Activated naive CD4-positive, alpha-beta T cell treated with anti-CD3 and anti-CD28 coated beads, Interleukin-2, amount 50 U/mL, for 24 hours (primary cell): Measurements from ENCODE around the gene CACNB4.
"Not testable (repeated sequence)": the region's sequence is repeated elsewhere in the genome, so short reads cannot be mapped to it uniquely, and the experiment has no call there.

Experiments used
- H3K27ac Mint-ChIP-seq: one replicate; pipeline ENCODE4 v1.8.0; 2021; ENCODE audit warnings: mild to moderate bottlenecking, mixed read lengths
- H3K27me3 Mint-ChIP-seq: one replicate; pipeline ENCODE4 v1.8.0; 2021; ENCODE audit warnings: mixed read lengths
- H3K36me3 Mint-ChIP-seq: one replicate; pipeline ENCODE4 v1.8.0; 2021; ENCODE audit warnings: mixed read lengths
- H3K4me1 Mint-ChIP-seq: one replicate; pipeline ENCODE4 v1.8.0; 2021; ENCODE audit warnings: mixed read lengths
- H3K4me3 Mint-ChIP-seq: one replicate; pipeline ENCODE4 v1.8.0; 2021; ENCODE audit warnings: mild to moderate bottlenecking, mixed read lengths
- H3K9me3 Mint-ChIP-seq: one replicate; pipeline ENCODE4 v1.8.0; 2021; ENCODE audit warnings: mixed read lengths

CACNB4 gene

GRCh38 chr2:151937966-151938365 is 160.9 kb downstream of the CACNB4 start:
- Mint-ChIP-seq H3K36me3 (no peaks in the 10 kb centered on the region), H3K27ac (no peak overlapping the region), H3K4me3 (no peak overlapping the region), H3K9me3 (peaks cover 5% of the 10 kb centered on the region), H3K27me3 (no peaks in the 10 kb centered on the region), H3K4me1 (no peaks in the 10 kb centered on the region)

- H3K27me3 Mint-ChIP-seq, result no peaks in the 10 kb centered on the region
- H3K36me3 Mint-ChIP-seq, result no peaks in the 10 kb centered on the region
These were observed 162.2 kb downstream of the CACNB4 start for GRCh38 chr2:151936626-151937025.

GRCh38 chr2:151933266-151933804 is 165.5 kb downstream of the CACNB4 start:
- Mint-ChIP-seq H3K27ac (no peak overlapping the region), H3K36me3 (no peaks in the 10 kb centered on the region), H3K27me3 (peaks cover 5% of the 10 kb centered on the region), H3K4me1 (no peaks in the 10 kb centered on the region), H3K4me3 (no peak overlapping the region), H3K9me3 (no peaks in the 10 kb centered on the region)

More at GRCh38 chr2:151936626-151937025, 162.2 kb downstream of the CACNB4 start:
- no peak overlapping the region for H3K27ac Mint-ChIP-seq
- peaks cover 3% of the 10 kb centered on the region for H3K9me3 Mint-ChIP-seq
- H3K4me3 Mint-ChIP-seq, result no peak overlapping the region
- no peaks in the 10 kb centered on the region for H3K4me1 Mint-ChIP-seq

GRCh38 chr2:151931756-151932155 is 167.1 kb downstream of the CACNB4 start:
- Mint-ChIP-seq H3K4me3 (no peak overlapping the region), H3K9me3 (no peaks in the 10 kb centered on the region), H3K27ac (no peak overlapping the region), H3K4me1 (no peaks in the 10 kb centered on the region), H3K27me3 (peaks cover 10% of the 10 kb centered on the region), H3K36me3 (no peaks in the 10 kb centered on the region)

GRCh38 chr2:151931030-151931611 is 167.7 kb downstream of the CACNB4 start:
- H3K27ac Mint-ChIP-seq, result no peak overlapping the region
- H3K4me1 Mint-ChIP-seq, result no peaks in the 10 kb centered on the region
- peaks cover 10% of the 10 kb centered on the region for H3K27me3 Mint-ChIP-seq
- H3K36me3 Mint-ChIP-seq, result no peaks in the 10 kb centered on the region
- no peak overlapping the region for H3K4me3 Mint-ChIP-seq
- H3K9me3 Mint-ChIP-seq, result no peaks in the 10 kb centered on the region

- no peaks in the 10 kb centered on the region for H3K36me3 Mint-ChIP-seq
- H3K4me1 Mint-ChIP-seq, result no peaks in the 10 kb centered on the region
- no peak overlapping the region for H3K4me3 Mint-ChIP-seq
- no peaks in the 10 kb centered on the region for H3K9me3 Mint-ChIP-seq
- H3K27ac Mint-ChIP-seq, result no peak overlapping the region
- H3K27me3 Mint-ChIP-seq, result peaks cover 13% of the 10 kb centered on the region
These were observed 168.8 kb downstream of the CACNB4 start for GRCh38 chr2:151930042-151930441.

- Mint-ChIP-seq H3K4me1 (no peaks in the 10 kb centered on the region), H3K27me3 (peaks cover 13% of the 10 kb centered on the region), H3K27ac (no peak overlapping the region), H3K9me3 (no peaks in the 10 kb centered on the region), H3K4me3 (no peak overlapping the region), H3K36me3 (no peaks in the 10 kb centered on the region)
These were observed 170.5 kb downstream of the CACNB4 start for GRCh38 chr2:151928380-151928779.

GRCh38 chr2:151927501-151928221 is 171.2 kb downstream of the CACNB4 start:
- Mint-ChIP-seq H3K27me3 (peaks cover 13% of the 10 kb centered on the region), H3K9me3 (no peaks in the 10 kb centered on the region), H3K4me1 (no peaks in the 10 kb centered on the region), H3K36me3 (no peaks in the 10 kb centered on the region), H3K27ac (no peak overlapping the region), H3K4me3 (no peak overlapping the region)

GRCh38 chr2:151922845-151923666 is 175.8 kb downstream of the CACNB4 start:
- Mint-ChIP-seq H3K4me1 (no peaks in the 10 kb centered on the region), H3K27ac (no peak overlapping the region), H3K4me3 (no peak overlapping the region), H3K27me3 (peaks cover 8% of the 10 kb centered on the region), H3K36me3 (no peaks in the 10 kb centered on the region), H3K9me3 (no peaks in the 10 kb centered on the region)

- Mint-ChIP-seq H3K27ac (no peak overlapping the region), H3K4me1 (no peaks in the 10 kb centered on the region), H3K4me3 (no peak overlapping the region), H3K9me3 (no peaks in the 10 kb centered on the region), H3K36me3 (no peaks in the 10 kb centered on the region), H3K27me3 (peaks cover 4% of the 10 kb centered on the region)
These were observed 179.1 kb downstream of the CACNB4 start for GRCh38 chr2:151919786-151920185.

- no peak overlapping the region for H3K4me3 Mint-ChIP-seq
- H3K4me1 Mint-ChIP-seq, result no peaks in the 10 kb centered on the region
- H3K9me3 Mint-ChIP-seq, result no peaks in the 10 kb centered on the region
- no peak overlapping the region for H3K27ac Mint-ChIP-seq
- H3K27me3 Mint-ChIP-seq, result peaks cover 7% of the 10 kb centered on the region
- H3K36me3 Mint-ChIP-seq, result no peaks in the 10 kb centered on the region
These were observed 180.5 kb downstream of the CACNB4 start for GRCh38 chr2:151918308-151918707.

- Mint-ChIP-seq H3K36me3 (no peaks in the 10 kb centered on the region), H3K9me3 (no peaks in the 10 kb centered on the region), H3K4me1 (no peaks in the 10 kb centered on the region), H3K27ac (no peak overlapping the region), H3K4me3 (no peak overlapping the region), H3K27me3 (peaks cover 11% of the 10 kb centered on the region)
These were observed 182.2 kb downstream of the CACNB4 start for GRCh38 chr2:151916632-151917031.

- H3K4me1 Mint-ChIP-seq, H3K4me3 Mint-ChIP-seq, H3K9me3 Mint-ChIP-seq, H3K27ac Mint-ChIP-seq, H3K36me3 Mint-ChIP-seq: not testable (repeated sequence)
- peaks cover 11% of the 10 kb centered on the region for H3K27me3 Mint-ChIP-seq
These were observed 183.2 kb downstream of the CACNB4 start for GRCh38 chr2:151915629-151916025.

GRCh38 chr2:151914989-151915628 is 183.7 kb downstream of the CACNB4 start:
- no peaks in the 10 kb centered on the region for H3K9me3 Mint-ChIP-seq
- no peaks in the 10 kb centered on the region for H3K36me3 Mint-ChIP-seq
- H3K4me1 Mint-ChIP-seq, result no peaks in the 10 kb centered on the region
- H3K27ac Mint-ChIP-seq, result no peak overlapping the region
- H3K4me3 Mint-ChIP-seq, result no peak overlapping the region
- peaks cover 11% of the 10 kb centered on the region for H3K27me3 Mint-ChIP-seq

GRCh38 chr2:151908204-151908882 is 190.5 kb downstream of the CACNB4 start:
- H3K27me3 Mint-ChIP-seq, result peaks cover 5% of the 10 kb centered on the region
- no peaks in the 10 kb centered on the region for H3K36me3 Mint-ChIP-seq
- H3K27ac Mint-ChIP-seq, result no peak overlapping the region
- no peaks in the 10 kb centered on the region for H3K4me1 Mint-ChIP-seq
- no peaks in the 10 kb centered on the region for H3K9me3 Mint-ChIP-seq
- H3K4me3 Mint-ChIP-seq, result no peak overlapping the region
